Measurements from ENCODE around the gene EDRF1. TPM values are rescaled to one million over a fixed set of nuclear protein-coding genes. Genes with fewer than 3 reads are reported as not detected.
A peak's percentile ranks its signal among the peaks of the same experiment; 100 is the strongest.

The EDRF1 gene
- total RNA-seq, 1 experiment from 2014 or later: 32.9 TPM

DNA sequence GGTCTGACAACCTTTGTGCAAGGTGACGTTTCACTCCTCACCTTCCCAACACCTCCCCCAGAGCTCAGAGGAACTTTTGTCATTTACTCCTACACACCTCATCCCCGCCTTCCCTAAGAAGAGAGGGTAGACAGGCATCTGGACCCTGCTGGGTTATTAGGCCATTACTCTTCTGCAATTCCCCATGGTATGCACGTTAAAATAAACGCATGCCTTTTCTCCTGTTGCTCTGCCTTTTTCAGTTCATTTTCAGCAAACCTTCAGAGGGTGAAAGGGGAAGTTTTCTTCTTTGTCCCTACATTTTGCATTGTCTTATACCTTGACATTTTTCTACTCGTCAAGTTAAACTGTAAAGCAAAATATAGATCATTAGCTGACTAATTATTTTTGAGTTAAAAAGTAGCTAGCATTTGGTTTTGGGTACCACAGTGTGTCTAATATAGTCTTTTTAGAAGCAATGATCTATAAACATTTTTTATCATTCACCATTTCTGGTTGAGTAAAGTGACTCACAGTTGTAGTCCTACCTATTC, 10.5 kb upstream of the EDRF1 start:
- CTCF ChIA-PET: no interaction called here
- Mint-ChIP-seq H3K27me3 (ENCODE audit: low read depth) (peaks cover 3% of the 10 kb centered on the region), H3K36me3 (peaks cover 5% of the 10 kb centered on the region; the same call in 1 of the 2 replicates), H3K9me3 (peaks cover 12% of the 10 kb centered on the region), H3K4me1 (peaks cover 13% of the 10 kb centered on the region), H3K4me3 (no peak overlapping the region), H3K27ac (no peak overlapping the region)
- DNase-seq (ENCODE audit: low spot score) (no peak), ATAC-seq (peak; percentile 34; the same call in 1 of the 2 replicates)
- no peak for TF ChIP-seq CBFB (CRISPR knock-in tag; IDR thresholded peaks at IDR 0.05; ENCODE audit: low read depth)
- TF ChIP-seq ZNF671 (CRISPR knock-in tag; IDR thresholded peaks at IDR 0.05): no peak
- TF ChIP-seq KAT7 (CRISPR knock-in tag; IDR thresholded peaks at IDR 0.05; ENCODE audit: borderline replicate concordance): no peak
- no peak for TF ChIP-seq TEAD1 (CRISPR knock-in tag; IDR thresholded peaks at IDR 0.05)
- TF ChIP-seq ATF1 (CRISPR knock-in tag; IDR thresholded peaks at IDR 0.05): no peak
- TF ChIP-seq SP1 (CRISPR knock-in tag; conservative IDR thresholded peaks at IDR 0.05): no peak
- TF ChIP-seq, protein P1, sequence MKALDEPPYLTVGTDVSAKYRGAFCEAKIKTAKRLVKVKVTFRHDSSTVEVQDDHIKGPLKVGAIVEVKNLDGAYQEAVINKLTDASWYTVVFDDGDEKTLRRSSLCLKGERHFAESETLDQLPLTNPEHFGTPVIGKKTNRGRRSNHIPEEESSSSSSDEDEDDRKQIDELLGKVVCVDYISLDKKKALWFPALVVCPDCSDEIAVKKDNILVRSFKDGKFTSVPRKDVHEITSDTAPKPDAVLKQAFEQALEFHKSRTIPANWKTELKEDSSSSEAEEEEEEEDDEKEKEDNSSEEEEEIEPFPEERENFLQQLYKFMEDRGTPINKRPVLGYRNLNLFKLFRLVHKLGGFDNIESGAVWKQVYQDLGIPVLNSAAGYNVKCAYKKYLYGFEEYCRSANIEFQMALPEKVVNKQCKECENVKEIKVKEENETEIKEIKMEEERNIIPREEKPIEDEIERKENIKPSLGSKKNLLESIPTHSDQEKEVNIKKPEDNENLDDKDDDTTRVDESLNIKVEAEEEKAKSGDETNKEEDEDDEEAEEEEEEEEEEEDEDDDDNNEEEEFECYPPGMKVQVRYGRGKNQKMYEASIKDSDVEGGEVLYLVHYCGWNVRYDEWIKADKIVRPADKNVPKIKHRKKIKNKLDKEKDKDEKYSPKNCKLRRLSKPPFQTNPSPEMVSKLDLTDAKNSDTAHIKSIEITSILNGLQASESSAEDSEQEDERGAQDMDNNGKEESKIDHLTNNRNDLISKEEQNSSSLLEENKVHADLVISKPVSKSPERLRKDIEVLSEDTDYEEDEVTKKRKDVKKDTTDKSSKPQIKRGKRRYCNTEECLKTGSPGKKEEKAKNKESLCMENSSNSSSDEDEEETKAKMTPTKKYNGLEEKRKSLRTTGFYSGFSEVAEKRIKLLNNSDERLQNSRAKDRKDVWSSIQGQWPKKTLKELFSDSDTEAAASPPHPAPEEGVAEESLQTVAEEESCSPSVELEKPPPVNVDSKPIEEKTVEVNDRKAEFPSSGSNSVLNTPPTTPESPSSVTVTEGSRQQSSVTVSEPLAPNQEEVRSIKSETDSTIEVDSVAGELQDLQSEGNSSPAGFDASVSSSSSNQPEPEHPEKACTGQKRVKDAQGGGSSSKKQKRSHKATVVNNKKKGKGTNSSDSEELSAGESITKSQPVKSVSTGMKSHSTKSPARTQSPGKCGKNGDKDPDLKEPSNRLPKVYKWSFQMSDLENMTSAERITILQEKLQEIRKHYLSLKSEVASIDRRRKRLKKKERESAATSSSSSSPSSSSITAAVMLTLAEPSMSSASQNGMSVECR (CRISPR knock-in tag; IDR thresholded peaks at IDR 0.05; ENCODE audit: borderline replicate concordance): no peak
- TF ChIP-seq, protein P2, sequence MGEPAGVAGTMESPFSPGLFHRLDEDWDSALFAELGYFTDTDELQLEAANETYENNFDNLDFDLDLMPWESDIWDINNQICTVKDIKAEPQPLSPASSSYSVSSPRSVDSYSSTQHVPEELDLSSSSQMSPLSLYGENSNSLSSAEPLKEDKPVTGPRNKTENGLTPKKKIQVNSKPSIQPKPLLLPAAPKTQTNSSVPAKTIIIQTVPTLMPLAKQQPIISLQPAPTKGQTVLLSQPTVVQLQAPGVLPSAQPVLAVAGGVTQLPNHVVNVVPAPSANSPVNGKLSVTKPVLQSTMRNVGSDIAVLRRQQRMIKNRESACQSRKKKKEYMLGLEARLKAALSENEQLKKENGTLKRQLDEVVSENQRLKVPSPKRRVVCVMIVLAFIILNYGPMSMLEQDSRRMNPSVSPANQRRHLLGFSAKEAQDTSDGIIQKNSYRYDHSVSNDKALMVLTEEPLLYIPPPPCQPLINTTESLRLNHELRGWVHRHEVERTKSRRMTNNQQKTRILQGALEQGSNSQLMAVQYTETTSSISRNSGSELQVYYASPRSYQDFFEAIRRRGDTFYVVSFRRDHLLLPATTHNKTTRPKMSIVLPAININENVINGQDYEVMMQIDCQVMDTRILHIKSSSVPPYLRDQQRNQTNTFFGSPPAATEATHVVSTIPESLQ (CRISPR knock-in tag; IDR thresholded peaks at IDR 0.05): no peak
- TF ChIP-seq EMX1 (CRISPR knock-in tag; IDR thresholded peaks at IDR 0.05): no peak
- TF ChIP-seq TP53 (CRISPR knock-in tag; IDR thresholded peaks at IDR 0.05): no peak
- TF ChIP-seq, protein P3, sequence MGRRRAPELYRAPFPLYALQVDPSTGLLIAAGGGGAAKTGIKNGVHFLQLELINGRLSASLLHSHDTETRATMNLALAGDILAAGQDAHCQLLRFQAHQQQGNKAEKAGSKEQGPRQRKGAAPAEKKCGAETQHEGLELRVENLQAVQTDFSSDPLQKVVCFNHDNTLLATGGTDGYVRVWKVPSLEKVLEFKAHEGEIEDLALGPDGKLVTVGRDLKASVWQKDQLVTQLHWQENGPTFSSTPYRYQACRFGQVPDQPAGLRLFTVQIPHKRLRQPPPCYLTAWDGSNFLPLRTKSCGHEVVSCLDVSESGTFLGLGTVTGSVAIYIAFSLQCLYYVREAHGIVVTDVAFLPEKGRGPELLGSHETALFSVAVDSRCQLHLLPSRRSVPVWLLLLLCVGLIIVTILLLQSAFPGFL (CRISPR knock-in tag; IDR thresholded peaks at IDR 0.05; ENCODE audit: borderline replicate concordance): no peak
- TF ChIP-seq, protein P4, sequence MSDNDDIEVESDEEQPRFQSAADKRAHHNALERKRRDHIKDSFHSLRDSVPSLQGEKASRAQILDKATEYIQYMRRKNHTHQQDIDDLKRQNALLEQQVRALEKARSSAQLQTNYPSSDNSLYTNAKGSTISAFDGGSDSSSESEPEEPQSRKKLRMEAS (CRISPR knock-in tag; IDR thresholded peaks at IDR 0.05): no peak
- TF ChIP-seq FOXK1 (CRISPR knock-in tag; IDR thresholded peaks at IDR 0.05): no peak
- POLR2A ChIA-PET: no interaction called here

DNA sequence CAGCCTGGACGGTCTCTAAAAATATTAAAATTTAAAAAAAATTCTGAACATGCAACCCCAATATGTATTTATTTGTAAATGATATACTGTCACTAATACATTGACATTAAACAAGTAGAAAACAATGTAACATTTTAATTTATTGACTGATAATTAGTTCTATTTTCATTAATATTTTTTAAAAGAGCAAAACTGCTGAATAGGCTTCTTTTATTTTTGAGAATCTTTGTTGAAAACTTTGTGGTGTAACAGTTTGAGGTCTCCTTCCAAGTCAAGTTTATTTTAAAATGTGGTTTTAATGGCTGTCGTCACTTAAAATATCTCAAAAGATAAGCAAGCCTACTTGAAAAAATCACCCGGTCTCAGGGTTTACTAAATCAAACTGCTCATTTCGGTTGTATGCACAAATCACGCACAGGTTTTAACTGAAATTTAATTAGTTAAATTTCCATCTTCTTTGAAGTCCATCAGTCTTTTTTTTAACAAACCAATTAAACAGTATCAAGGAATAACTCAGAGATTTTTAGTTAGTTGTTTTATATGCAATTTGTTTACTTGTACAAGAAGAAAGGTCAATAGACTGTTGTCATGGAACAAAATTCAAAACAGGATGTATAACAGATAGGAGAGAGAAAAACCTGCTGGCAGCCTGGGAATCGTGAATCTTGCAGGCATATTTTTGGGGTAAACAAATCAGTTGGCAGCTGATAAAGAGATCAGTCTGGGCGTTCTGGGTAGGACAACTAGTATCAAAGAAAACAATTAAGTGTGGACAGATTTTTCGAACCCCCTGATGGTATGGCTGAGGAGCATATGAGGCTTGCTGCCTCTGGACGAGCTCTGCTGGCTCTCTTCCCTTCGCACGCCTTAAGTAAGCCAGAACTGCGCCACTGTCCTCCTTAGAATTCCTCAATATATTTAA, 9.7 kb upstream of the EDRF1 start:
- ATAC-seq (no peak), DNase-seq (ENCODE audit: low spot score) (no peak)
- Mint-ChIP-seq H3K4me1 (peaks cover 13% of the 10 kb centered on the region), H3K9me3 (peaks cover 12% of the 10 kb centered on the region), H3K27me3 (ENCODE audit: low read depth) (peaks cover 3% of the 10 kb centered on the region), H3K27ac (no peak overlapping the region), H3K4me3 (no peak overlapping the region), H3K36me3 (peaks cover 5% of the 10 kb centered on the region; the same call in 1 of the 2 replicates)
- ChIA-PET POLR2A (no interaction called here), CTCF (interaction anchor here (0.9 kb wide), 1 partner anchor 187 kb away, joined by 3 read pairs; no protein-coding TSS in a partner anchor)
- no peak for TF ChIP-seq IRF2 (CRISPR knock-in tag; IDR thresholded peaks at IDR 0.05; ENCODE audit: borderline replicate concordance, low read depth)
- TF ChIP-seq TEAD1 (CRISPR knock-in tag; IDR thresholded peaks at IDR 0.05): no peak
- TF ChIP-seq ZNF232 (CRISPR knock-in tag; IDR thresholded peaks at IDR 0.05): no peak
- TF ChIP-seq FOXK1 (CRISPR knock-in tag; IDR thresholded peaks at IDR 0.05): no peak
- no peak for TF ChIP-seq CBFB (CRISPR knock-in tag; IDR thresholded peaks at IDR 0.05; ENCODE audit: low read depth)
- TF ChIP-seq, protein P3 (CRISPR knock-in tag; IDR thresholded peaks at IDR 0.05; ENCODE audit: borderline replicate concordance): no peak
- TF ChIP-seq ZNF423 (CRISPR knock-in tag; IDR thresholded peaks at IDR 0.05): no peak
- TF ChIP-seq, protein P5, sequence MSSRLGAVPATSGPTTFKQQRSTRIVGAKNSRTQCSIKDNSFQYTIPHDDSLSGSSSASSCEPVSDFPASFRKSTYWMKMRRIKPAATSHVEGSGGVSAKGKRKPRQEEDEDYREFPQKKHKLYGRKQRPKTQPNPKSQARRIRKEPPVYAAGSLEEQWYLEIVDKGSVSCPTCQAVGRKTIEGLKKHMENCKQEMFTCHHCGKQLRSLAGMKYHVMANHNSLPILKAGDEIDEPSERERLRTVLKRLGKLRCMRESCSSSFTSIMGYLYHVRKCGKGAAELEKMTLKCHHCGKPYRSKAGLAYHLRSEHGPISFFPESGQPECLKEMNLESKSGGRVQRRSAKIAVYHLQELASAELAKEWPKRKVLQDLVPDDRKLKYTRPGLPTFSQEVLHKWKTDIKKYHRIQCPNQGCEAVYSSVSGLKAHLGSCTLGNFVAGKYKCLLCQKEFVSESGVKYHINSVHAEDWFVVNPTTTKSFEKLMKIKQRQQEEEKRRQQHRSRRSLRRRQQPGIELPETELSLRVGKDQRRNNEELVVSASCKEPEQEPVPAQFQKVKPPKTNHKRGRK (CRISPR knock-in tag; IDR thresholded peaks at IDR 0.05; ENCODE audit: borderline replicate concordance): no peak
- TF ChIP-seq PRRX2 (CRISPR knock-in tag; IDR thresholded peaks at IDR 0.05): no peak
- no peak for TF ChIP-seq JUN (CRISPR knock-in tag; IDR thresholded peaks at IDR 0.05)
